Mesendoderm (in vitro differentiated cells): ENCODE results near the gene OPCML.

Experiments
- DNase-seq: peaks from one replicate; pipeline ENCODE4 v3.0.0; 2013
- H2AK5ac ChIP-seq: 2 replicates; pipeline ENCODE4 v1.6.1; 2013; ENCODE audit warnings: low read length, inconsistent platforms
- H2BK120ac ChIP-seq: 2 replicates; pipeline ENCODE4 v1.6.1; 2013; ENCODE audit warnings: low read depth, mild to moderate bottlenecking, low read length, moderate library complexity, mixed read lengths
- H2BK15ac ChIP-seq: replicated peaks from 2 replicates; pipeline ENCODE4 v1.6.1; 2013; ENCODE audit warnings: low read depth, mild to moderate bottlenecking, moderate library complexity
- H2BK5ac ChIP-seq: 2 replicates; pipeline ENCODE4 v1.6.1; 2013; ENCODE audit warnings: low read length, inconsistent platforms
- H3K18ac ChIP-seq: 2 replicates; pipeline ENCODE4 v1.6.1; 2013; ENCODE audit warnings: mild to moderate bottlenecking, low read length, mixed read lengths
- H3K23ac ChIP-seq: one replicate; pipeline ENCODE4 v1.6.1; 2013; ENCODE audit warnings: low read length
- H3K27ac ChIP-seq: 2 replicates; pipeline ENCODE4 v1.5.1; 2013; ENCODE audit warnings: low read depth, mild to moderate bottlenecking, inconsistent platforms, low read length, moderate library complexity
- H3K27me3 ChIP-seq: 2 replicates; pipeline ENCODE4 v1.6.1; 2013; ENCODE audit warnings: low read length, control low read depth, mild to moderate bottlenecking, inconsistent platforms; ENCODE audit not compliant: insufficient read depth, poor library complexity
- H3K36me3 ChIP-seq: 2 replicates; pipeline ENCODE4 v1.6.1; 2013; ENCODE audit warnings: low read length, inconsistent platforms; ENCODE audit not compliant: control insufficient read depth, insufficient read depth
- H3K4ac ChIP-seq: one replicate; pipeline ENCODE4 v1.6.1; 2013; ENCODE audit warnings: low read depth, mild to moderate bottlenecking, low read length, moderate library complexity
- H3K4me1 ChIP-seq: 2 replicates; pipeline ENCODE4 v1.6.1; 2013; ENCODE audit warnings: low read depth, low read length, inconsistent platforms; ENCODE audit not compliant: control insufficient read depth
- H3K4me2 ChIP-seq: 2 replicates; pipeline ENCODE4 v1.6.1; 2013; ENCODE audit warnings: low read length
- H3K4me3 ChIP-seq: 2 replicates; pipeline ENCODE4 v1.5.1; 2013; ENCODE audit warnings: mild to moderate bottlenecking, low read length
- H3K56ac ChIP-seq: one replicate; pipeline ENCODE4 v1.6.1; 2013; ENCODE audit warnings: low read length
- H3K79me1 ChIP-seq: 2 replicates; pipeline ENCODE4 v1.6.1; 2013; ENCODE audit warnings: low read length, inconsistent platforms
- H3K79me2 ChIP-seq: 2 replicates; pipeline ENCODE4 v1.6.1; 2013; ENCODE audit warnings: mild to moderate bottlenecking, low read length; ENCODE audit not compliant: control insufficient read depth, insufficient read depth
- H3K9ac ChIP-seq: 2 replicates; pipeline ENCODE4 v1.6.1; 2013; ENCODE audit warnings: low read length, inconsistent platforms
- H4K5ac ChIP-seq: one replicate; pipeline ENCODE4 v1.6.1; 2013; ENCODE audit warnings: low read length
- H4K8ac ChIP-seq: one replicate; pipeline ENCODE4 v1.6.1; 2013; ENCODE audit warnings: low read depth, mild to moderate bottlenecking, control low read depth, low read length, moderate library complexity
- WGBS: extraction: QIAGEN DNeasy Blood & Tissue Kit; methylation state at CpG from one replicate; pipeline ENCODE4 v1.1.7; 2013; ENCODE audit warnings: low lambda C conversion rate, missing lambda C conversion rate; ENCODE audit not compliant: insufficient coverage; ENCODE audit errors: extremely low coverage; 5-methylcytosine and 5-hydroxymethylcytosine counted together

OPCML gene

GRCh38 chr11:132463295-132464002 lies 1068.9 kb downstream of the OPCML start:
- Histone ChIP-seq H3K56ac (no peak overlapping the region), H4K8ac (no peak overlapping the region), H2BK15ac (no peak overlapping the region), H3K79me2 (no peaks in the 10 kb centered on the region), H3K9ac (no peak overlapping the region), H3K4me3 (no peak overlapping the region), H3K23ac (no peak overlapping the region), H3K79me1 (no peaks in the 10 kb centered on the region), H4K5ac (no peak overlapping the region), H3K4me1 (no peaks in the 10 kb centered on the region), H3K4ac (no peak overlapping the region), H2AK5ac (no peak overlapping the region), H3K27me3 (no peaks in the 10 kb centered on the region), H2BK120ac (no peak overlapping the region), H3K4me2 (no peak overlapping the region), H3K27ac (no peak overlapping the region), H3K36me3 (no peaks in the 10 kb centered on the region), H2BK5ac (no peak overlapping the region), H3K18ac (no peak overlapping the region)
- no peak for DNase-seq
- WGBS: no CpG with 5 or more reads among the region's 3 CpGs

- Histone ChIP-seq H3K56ac (no peak overlapping the region), H2BK5ac (no peak overlapping the region), H3K4ac (no peak overlapping the region), H3K23ac (no peak overlapping the region), H3K18ac (no peak overlapping the region), H3K27me3 (no peaks in the 10 kb centered on the region), H3K27ac (no peak overlapping the region), H3K79me1 (no peaks in the 10 kb centered on the region), H4K8ac (no peak overlapping the region), H4K5ac (no peak overlapping the region), H3K4me1 (peaks cover 2% of the 10 kb centered on the region), H3K4me3 (no peak overlapping the region), H3K4me2 (no peak overlapping the region), H3K79me2 (no peaks in the 10 kb centered on the region), H3K36me3 (no peaks in the 10 kb centered on the region), H2BK120ac (no peak overlapping the region), H2AK5ac (no peak overlapping the region), H3K9ac (no peak overlapping the region), H2BK15ac (no peak overlapping the region)
- DNase-seq: no peak
- WGBS: no CpG with 5 or more reads among the region's 1 CpG
Measured at GRCh38 chr11:132459736-132460135, 1072.6 kb downstream of the OPCML start.

GRCh38 chr11:132457445-132457844 lies 1074.9 kb downstream of the OPCML start:
- Histone ChIP-seq H3K18ac (no peak overlapping the region), H2BK120ac (no peak overlapping the region), H3K4me2 (no peak overlapping the region), H2BK15ac (no peak overlapping the region), H3K4me3 (no peak overlapping the region), H3K9ac (no peak overlapping the region), H3K4me1 (peaks cover 2% of the 10 kb centered on the region), H2BK5ac (no peak overlapping the region), H3K27me3 (no peaks in the 10 kb centered on the region), H3K56ac (no peak overlapping the region), H3K27ac (no peak overlapping the region), H3K79me2 (no peaks in the 10 kb centered on the region), H3K36me3 (no peaks in the 10 kb centered on the region), H3K79me1 (no peaks in the 10 kb centered on the region), H3K4ac (no peak overlapping the region), H2AK5ac (no peak overlapping the region), H4K8ac (no peak overlapping the region), H4K5ac (no peak overlapping the region), H3K23ac (no peak overlapping the region)
- no CpG with 5 or more reads among the region's 2 CpGs for WGBS
- DNase-seq: no peak

- Histone ChIP-seq H2BK15ac (no peak overlapping the region), H2AK5ac (no peak overlapping the region), H3K4ac (no peak overlapping the region), H3K4me2 (no peak overlapping the region), H4K8ac (no peak overlapping the region), H2BK5ac (no peak overlapping the region), H3K18ac (no peak overlapping the region), H3K27me3 (no peaks in the 10 kb centered on the region), H3K79me1 (no peaks in the 10 kb centered on the region), H3K9ac (no peak overlapping the region), H3K36me3 (no peaks in the 10 kb centered on the region), H2BK120ac (no peak overlapping the region), H3K27ac (no peak overlapping the region), H3K4me1 (peaks cover 2% of the 10 kb centered on the region), H3K56ac (no peak overlapping the region), H3K4me3 (no peak overlapping the region), H4K5ac (no peak overlapping the region), H3K23ac (no peak overlapping the region), H3K79me2 (no peaks in the 10 kb centered on the region)
- WGBS: no CpG with 5 or more reads among the region's 8 CpGs
- DNase-seq: peak; percentile 77
Measured at GRCh38 chr11:132456751-132457328, 1075.5 kb downstream of the OPCML start.

GRCh38 chr11:132455044-132455443 lies 1077.3 kb downstream of the OPCML start:
- Histone ChIP-seq H3K23ac (no peak overlapping the region), H3K36me3 (no peaks in the 10 kb centered on the region), H2AK5ac (no peak overlapping the region), H2BK5ac (no peak overlapping the region), H4K5ac (no peak overlapping the region), H2BK120ac (no peak overlapping the region), H3K79me1 (no peaks in the 10 kb centered on the region), H3K4ac (no peak overlapping the region), H3K27me3 (no peaks in the 10 kb centered on the region), H3K4me3 (no peak overlapping the region), H3K79me2 (no peaks in the 10 kb centered on the region), H3K9ac (no peak overlapping the region), H3K56ac (no peak overlapping the region), H3K4me1 (peaks cover 2% of the 10 kb centered on the region), H3K18ac (no peak overlapping the region), H2BK15ac (no peak overlapping the region), H3K27ac (no peak overlapping the region), H4K8ac (no peak overlapping the region), H3K4me2 (no peak overlapping the region)
- DNase-seq: no peak
- WGBS: no CpG with 5 or more reads among the region's 5 CpGs

GRCh38 chr11:132453406-132453805 lies 1078.9 kb downstream of the OPCML start:
- no peaks in the 10 kb centered on the region for H3K79me2 ChIP-seq
- H3K36me3 ChIP-seq: no peaks in the 10 kb centered on the region
- no peaks in the 10 kb centered on the region for H3K79me1 ChIP-seq
- no peak overlapping the region for H3K4me3 ChIP-seq
- H3K4me1 ChIP-seq: peaks cover 2% of the 10 kb centered on the region
- no peak overlapping the region for H3K9ac ChIP-seq
- H3K23ac ChIP-seq: no peak overlapping the region
- H3K18ac ChIP-seq: no peak overlapping the region
- no peak overlapping the region for H2BK120ac ChIP-seq
- no peak overlapping the region for H3K4ac ChIP-seq
- H2AK5ac ChIP-seq: no peak overlapping the region
- no peak overlapping the region for H2BK5ac ChIP-seq
- H4K5ac ChIP-seq: no peak overlapping the region
- H3K27ac ChIP-seq: no peak overlapping the region
- no peak overlapping the region for H4K8ac ChIP-seq
- H3K4me2 ChIP-seq: no peak overlapping the region
- WGBS: no CpG with 5 or more reads among the region's 8 CpGs
- H2BK15ac ChIP-seq: no peak overlapping the region
- H3K27me3 ChIP-seq: no peaks in the 10 kb centered on the region
- no peak for DNase-seq
- H3K56ac ChIP-seq: no peak overlapping the region
